Colonic mucosa (tissue), 4 donors: ENCODE measurements around the gene ZBTB22. TPM values are rescaled to one million over a fixed set of nuclear protein-coding genes. Genes with fewer than 3 reads are reported as not detected.
A peak's percentile ranks its signal among the peaks of the same experiment; 100 is the strongest.
"Not testable (repeated sequence)": the region's sequence is repeated elsewhere in the genome, so short reads cannot be mapped to it uniquely, and the experiment has no call there.

ENCODE experiments used
- DNase-seq: peaks from one replicate; pipeline ENCODE4 v3.0.0-alpha.2; 2020
- H3K27ac ChIP-seq: fragments of 200-600 bp; one replicate; pipeline ENCODE4 v1.8.0; 2021
- H3K27me3 ChIP-seq: fragments of 200-600 bp; one replicate; pipeline ENCODE4 v1.8.0; 2021
- H3K36me3 ChIP-seq: fragments of 200-600 bp; one replicate; pipeline ENCODE4 v1.8.0; 2021
- H3K4me1 ChIP-seq: fragments of 200-600 bp; one replicate; pipeline ENCODE4 v1.8.0; 2021; ENCODE audit warnings: mild to moderate bottlenecking
- H3K4me3 ChIP-seq: fragments of 200-600 bp; one replicate; pipeline ENCODE4 v1.8.0; 2021
- H3K9ac ChIP-seq, 2 donors: one replicate each; pipeline ENCODE4 v1.7.0; 2013; ENCODE audit warnings: control low read depth in 2 of 2, low read depth in 2 of 2, low read length in 2 of 2
- H3K9me3 ChIP-seq: fragments of 200-600 bp; one replicate; pipeline ENCODE4 v1.8.0; 2021
- intact Hi-C: fragments of 100-400 bp; cut with DNase I; formaldehyde crosslinking; loops from one replicate; pipeline ENCODE4 v1.14.1; 2022
- total RNA-seq, 2 donors: library from RNA; stranded (reverse); fragmentation: NEBNext Ultra II Directional in 1 of 2; extraction: Animal tissue kit (Norgen Biotek cat#: 25700) in 1 of 2; gene quantifications; one replicate each; pipeline ENCODE4 v1.2.1, GENCODE V29; 2021
- TF ChIP-seq, protein P1 (sequence below): fragments of 200-600 bp; IDR thresholded peaks from one replicate; pipeline ENCODE4 v1.8.0; 2022; ENCODE audit warnings: antibody characterized with exemption, mild to moderate bottlenecking
- donor health status: healthy.
- donor health status: DM: no; HTN: no; CAD: no.
- donor health status: DM: no; HTN: no; CAD: no.

The ZBTB22 gene
- total RNA-seq, 2 donors from 2014 or later, result 12.4 to 16.9 TPM

DNA sequence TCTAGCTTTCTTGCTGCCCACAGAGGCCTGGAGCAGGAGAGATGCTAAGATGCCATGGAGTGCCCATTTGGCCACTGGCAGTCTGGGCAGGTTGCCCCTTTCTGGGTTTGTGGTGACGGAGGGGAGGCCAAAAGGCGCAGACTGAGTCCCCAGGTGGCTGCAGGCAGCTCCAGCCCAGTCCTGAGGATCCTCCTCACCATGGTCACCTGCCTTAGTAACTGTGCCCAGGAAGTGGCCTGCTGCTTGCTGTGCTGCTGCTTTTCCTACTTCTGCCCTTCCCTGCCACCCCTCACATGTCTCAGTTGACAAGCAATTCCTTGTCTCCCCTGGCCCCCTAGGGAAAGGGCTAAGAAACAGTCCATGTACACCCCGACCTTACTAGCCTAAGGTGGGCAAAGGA, 38.8 kb upstream of the ZBTB22 start:
- TF ChIP-seq, protein P1, sequence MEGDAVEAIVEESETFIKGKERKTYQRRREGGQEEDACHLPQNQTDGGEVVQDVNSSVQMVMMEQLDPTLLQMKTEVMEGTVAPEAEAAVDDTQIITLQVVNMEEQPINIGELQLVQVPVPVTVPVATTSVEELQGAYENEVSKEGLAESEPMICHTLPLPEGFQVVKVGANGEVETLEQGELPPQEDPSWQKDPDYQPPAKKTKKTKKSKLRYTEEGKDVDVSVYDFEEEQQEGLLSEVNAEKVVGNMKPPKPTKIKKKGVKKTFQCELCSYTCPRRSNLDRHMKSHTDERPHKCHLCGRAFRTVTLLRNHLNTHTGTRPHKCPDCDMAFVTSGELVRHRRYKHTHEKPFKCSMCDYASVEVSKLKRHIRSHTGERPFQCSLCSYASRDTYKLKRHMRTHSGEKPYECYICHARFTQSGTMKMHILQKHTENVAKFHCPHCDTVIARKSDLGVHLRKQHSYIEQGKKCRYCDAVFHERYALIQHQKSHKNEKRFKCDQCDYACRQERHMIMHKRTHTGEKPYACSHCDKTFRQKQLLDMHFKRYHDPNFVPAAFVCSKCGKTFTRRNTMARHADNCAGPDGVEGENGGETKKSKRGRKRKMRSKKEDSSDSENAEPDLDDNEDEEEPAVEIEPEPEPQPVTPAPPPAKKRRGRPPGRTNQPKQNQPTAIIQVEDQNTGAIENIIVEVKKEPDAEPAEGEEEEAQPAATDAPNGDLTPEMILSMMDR, result no peak
- Histone ChIP-seq H3K4me3 (no peak overlapping the region), H3K4me1 (no peaks in the 10 kb centered on the region), H3K9me3 (no peaks in the 10 kb centered on the region), H3K36me3 (no peaks in the 10 kb centered on the region), H3K27me3 (no peaks in the 10 kb centered on the region), H3K9ac (no peak overlapping the region), H3K27ac (peak overlapping the region; percentile 72)
- peak; percentile 28 for DNase-seq
- intact Hi-C loops, result no loop called here

DNA sequence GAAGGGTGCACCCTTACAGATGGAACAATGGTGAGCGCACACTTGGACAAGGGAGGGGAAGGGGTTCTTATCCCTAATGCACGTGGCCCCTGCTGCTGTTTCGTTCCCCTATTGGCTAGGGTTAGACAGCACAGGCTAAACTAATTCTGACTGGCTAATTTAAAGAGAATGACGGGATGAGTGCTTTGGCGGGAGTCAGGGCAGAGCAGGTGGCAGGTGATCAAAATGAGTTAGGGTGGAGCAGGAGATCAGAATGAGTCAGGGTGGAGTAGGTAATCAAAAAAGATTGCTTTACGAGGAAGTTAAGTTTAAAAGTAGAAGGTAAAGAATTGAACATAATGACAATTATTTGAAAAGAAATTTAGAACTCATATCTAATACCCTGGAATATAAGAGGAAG, 38.3 kb upstream of the ZBTB22 start:
- H3K4me1 ChIP-seq, H3K4me3 ChIP-seq, intact Hi-C loops, H3K27me3 ChIP-seq, H3K9me3 ChIP-seq, H3K9ac ChIP-seq, H3K36me3 ChIP-seq: not testable (repeated sequence)
- peak overlapping the region; percentile 72 for H3K27ac ChIP-seq
- peak; percentile 49 for DNase-seq

DNA sequence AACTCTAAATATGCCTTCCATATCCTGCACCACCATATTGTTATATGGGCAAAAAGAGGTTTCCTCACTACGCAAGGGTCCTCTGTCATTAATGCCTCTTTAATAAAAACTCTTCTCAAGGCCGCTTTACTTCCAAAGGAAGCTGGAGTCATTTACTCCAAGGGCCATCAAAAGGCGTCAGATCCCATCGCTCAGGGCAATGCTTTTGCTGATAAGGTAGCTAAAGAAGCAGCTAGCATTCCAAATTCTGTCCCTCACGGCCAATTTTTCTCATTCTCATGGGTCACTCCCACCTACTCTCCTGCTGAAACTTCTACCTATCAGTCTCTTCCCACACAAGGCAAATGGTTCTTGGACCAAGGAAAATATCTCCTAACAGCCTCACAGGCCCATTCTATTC, 30.3 kb upstream of the ZBTB22 start:
- H3K4me3 ChIP-seq, result no peak overlapping the region
- no peak for DNase-seq
- TF ChIP-seq, protein P1, result no peak
- no peak overlapping the region for H3K9ac ChIP-seq
- intact Hi-C loops, result no loop called here
- H3K9me3 ChIP-seq, result no peaks in the 10 kb centered on the region
- H3K36me3 ChIP-seq, result no peaks in the 10 kb centered on the region
- no peaks in the 10 kb centered on the region for H3K27me3 ChIP-seq
- H3K4me1 ChIP-seq, result no peaks in the 10 kb centered on the region
- H3K27ac ChIP-seq, result no peak overlapping the region

DNA sequence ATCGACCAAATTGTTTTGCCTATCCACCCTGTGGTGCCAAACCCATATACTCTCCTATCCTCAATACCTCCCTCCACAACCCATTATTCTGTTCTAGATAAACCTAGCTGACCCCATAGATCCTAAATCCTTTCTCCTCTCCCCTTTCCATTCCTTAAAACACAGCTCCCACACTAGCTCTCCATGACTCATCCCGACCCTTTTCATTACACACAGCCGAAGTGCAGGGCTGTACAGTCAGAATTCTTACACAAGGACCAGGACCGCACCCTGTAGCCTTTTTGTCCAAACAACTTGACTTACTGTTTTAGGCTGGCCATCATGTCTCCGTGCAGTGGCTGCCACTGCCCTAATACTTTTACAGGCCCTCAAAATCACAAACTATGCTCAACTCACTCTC, 29.4 kb upstream of the ZBTB22 start:
- H3K4me1 ChIP-seq, H3K27ac ChIP-seq, H3K4me3 ChIP-seq, intact Hi-C loops, H3K9me3 ChIP-seq, H3K36me3 ChIP-seq, H3K27me3 ChIP-seq, DNase-seq, H3K9ac ChIP-seq: not testable (repeated sequence)

DNA sequence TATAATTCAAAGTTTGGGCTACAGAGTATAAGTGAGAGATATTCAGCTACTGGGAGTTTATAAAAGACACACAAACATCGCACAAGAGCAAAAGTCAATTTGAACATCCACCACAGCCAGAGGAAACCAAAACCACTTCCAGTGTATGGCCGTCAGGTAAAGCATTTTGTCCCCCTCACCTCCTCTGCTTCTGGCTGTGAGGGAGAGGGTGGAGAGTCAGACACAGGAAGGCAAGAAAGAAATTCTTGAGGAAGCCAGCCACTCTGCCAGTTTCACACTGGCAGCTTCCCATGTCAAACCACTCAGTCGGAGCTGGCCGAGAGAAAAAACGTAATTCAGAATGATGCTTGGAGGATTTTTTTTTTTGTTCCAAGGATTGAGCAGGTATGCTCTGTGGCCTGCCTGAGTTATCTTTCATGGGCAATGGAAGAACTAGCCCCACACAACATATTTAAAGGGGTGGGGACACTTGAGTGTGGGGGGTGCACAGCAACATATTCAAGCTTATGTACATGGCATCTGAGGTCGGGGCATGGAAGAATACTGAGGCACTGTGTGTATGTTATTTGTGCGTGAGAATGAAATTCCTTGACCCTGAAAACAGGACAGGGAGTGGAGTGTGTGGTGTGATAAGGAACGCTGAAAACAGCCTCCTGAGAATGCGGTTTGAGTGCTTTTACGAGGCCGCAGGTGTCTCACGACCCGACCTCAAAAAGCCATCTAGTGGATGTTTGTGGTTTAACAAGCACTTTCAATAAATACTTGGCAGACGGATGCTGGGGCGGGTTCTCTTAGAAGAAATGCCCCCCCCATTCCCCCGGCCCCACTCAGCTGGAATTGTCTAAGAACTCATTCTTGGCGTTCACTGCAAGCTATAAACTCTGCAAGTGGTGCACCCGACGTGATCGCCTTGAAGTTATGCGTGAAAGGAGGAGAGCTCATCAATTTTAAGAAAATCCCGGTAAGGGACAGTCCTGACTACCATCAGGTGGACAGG, 27.5 kb upstream of the ZBTB22 start:
- H3K9me3 ChIP-seq, result no peaks in the 10 kb centered on the region
- peak overlapping the region in 1 of 2 donors; percentile 37 for H3K9ac ChIP-seq
- H3K36me3 ChIP-seq, result no peaks in the 10 kb centered on the region
- no peaks in the 10 kb centered on the region for H3K4me1 ChIP-seq
- H3K4me3 ChIP-seq, result no peak overlapping the region
- TF ChIP-seq, protein P1, result peak; percentile 50
- peak; percentile 70 for DNase-seq
- H3K27ac ChIP-seq, result peak overlapping the region; percentile 61
- H3K27me3 ChIP-seq, result no peaks in the 10 kb centered on the region
- intact Hi-C loops, result no loop called here

- no peaks in the 10 kb centered on the region for H3K36me3 ChIP-seq
- H3K9me3 ChIP-seq, result no peaks in the 10 kb centered on the region
- H3K27ac ChIP-seq, result peak overlapping the region; percentile 11
- no peaks in the 10 kb centered on the region for H3K27me3 ChIP-seq
- TF ChIP-seq, protein P1, result no peak
- H3K4me1 ChIP-seq, result no peaks in the 10 kb centered on the region
- no peak for DNase-seq
- H3K4me3 ChIP-seq, result no peak overlapping the region
- H3K9ac ChIP-seq, result no peak overlapping the region
- intact Hi-C loops, result no loop called here
Observed at GRCh38 chr6:33343953-33344611, 26.5 kb upstream of the ZBTB22 start.

DNA sequence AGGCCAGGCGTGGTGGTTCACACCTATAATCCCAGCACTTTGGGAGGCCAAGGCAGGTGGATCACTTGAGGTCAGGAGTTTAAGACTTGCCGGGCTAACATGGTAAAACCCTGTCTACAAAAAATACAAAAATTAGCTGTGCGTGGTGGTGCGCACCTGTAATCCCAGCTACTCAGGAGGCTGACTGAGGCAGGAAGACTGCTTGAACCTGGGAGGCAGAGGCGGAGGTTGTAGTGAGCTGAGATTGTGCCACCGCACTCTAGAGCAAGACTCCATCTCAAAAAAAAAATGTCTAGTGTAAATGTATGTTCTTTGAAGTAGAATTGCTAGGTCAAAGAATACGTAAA, 26.0 kb upstream of the ZBTB22 start:
- intact Hi-C loops, DNase-seq, H3K9me3 ChIP-seq, H3K4me1 ChIP-seq, H3K27me3 ChIP-seq, H3K9ac ChIP-seq, H3K36me3 ChIP-seq, H3K4me3 ChIP-seq: not testable (repeated sequence)
- peak overlapping the region; percentile 3 for H3K27ac ChIP-seq
